Midbrain (tissue), 1 donor: ENCODE data around the gene TUBA8.
A peak's percentile ranks its signal among the peaks of the same experiment; 100 is the strongest.
"Not testable (repeated sequence)": the region's sequence is repeated elsewhere in the genome, so short reads cannot be mapped to it uniquely, and the experiment has no call there.

ENCODE experiments used
- DNase-seq: peaks from one replicate; lab custom pipeline; 2025; lab: John Stamatoyannopoulos, UW

Gene TUBA8

GRCh38 chr22:18110194-18110953 lies at the start of gene TUBA8:
Gene TUBA8, plus strand, starts transcription at chr22:18110809. Its CDS starts 57 bp downstream, at chr22:18110866.
- DNase-seq, result no peak

- no peak for DNase-seq
Measured at GRCh38 chr22:18062421-18062820, 48.2 kb upstream of the TUBA8 start.

GRCh38 chr22:18063306-18063705 lies 47.3 kb upstream of the TUBA8 start:
- no peak for DNase-seq

- not testable (repeated sequence) for DNase-seq
Measured at GRCh38 chr22:18063715-18064114, 46.9 kb upstream of the TUBA8 start.

GRCh38 chr22:18064636-18065035 lies 46.0 kb upstream of the TUBA8 start:
- no peak for DNase-seq

- DNase-seq, result no peak
Measured at GRCh38 chr22:18065256-18065655, 45.4 kb upstream of the TUBA8 start.

GRCh38 chr22:18066181-18066859 lies 44.3 kb upstream of the TUBA8 start:
- DNase-seq, result no peak

- no peak for DNase-seq
Measured at GRCh38 chr22:18067121-18067520, 43.5 kb upstream of the TUBA8 start.

GRCh38 chr22:18067548-18068341 lies 42.9 kb upstream of the TUBA8 start:
- no peak for DNase-seq

GRCh38 chr22:18068381-18068988 lies 42.1 kb upstream of the TUBA8 start:
- no peak for DNase-seq

- DNase-seq, result no peak
Measured at GRCh38 chr22:18069041-18069440, 41.6 kb upstream of the TUBA8 start.

GRCh38 chr22:18070041-18070440 lies 40.6 kb upstream of the TUBA8 start:
- no peak for DNase-seq

- DNase-seq, result no peak
Measured at GRCh38 chr22:18070556-18071306, 39.9 kb upstream of the TUBA8 start.

- DNase-seq, result not testable (repeated sequence)
Measured at GRCh38 chr22:18071307-18071967, 39.2 kb upstream of the TUBA8 start.

GRCh38 chr22:18071968-18072310 lies 38.7 kb upstream of the TUBA8 start:
- no peak for DNase-seq

- no peak for DNase-seq
Measured at GRCh38 chr22:18073467-18073866, 37.1 kb upstream of the TUBA8 start.

- DNase-seq, result not testable (repeated sequence)
Measured at GRCh38 chr22:18073927-18074326, 36.7 kb upstream of the TUBA8 start.

- DNase-seq, result no peak
Measured at GRCh38 chr22:18075101-18075719, 35.4 kb upstream of the TUBA8 start.

- peak; percentile 94 for DNase-seq
Measured at GRCh38 chr22:18075720-18076497, 34.7 kb upstream of the TUBA8 start.
